Neuron (in vitro differentiated cells): Measurements from ENCODE around the gene COL18A1.

Experiments
- H2AFZ ChIP-seq: one replicate; pipeline ENCODE4 v1.6.1; 2013; ENCODE audit warnings: low read depth, mild to moderate bottlenecking, inconsistent platforms, low read length, moderate library complexity
- H3K27me3 ChIP-seq: one replicate; pipeline ENCODE4 v1.6.1; 2013; ENCODE audit warnings: low read length; ENCODE audit not compliant: insufficient read depth
- H3K36me3 ChIP-seq: one replicate; pipeline ENCODE4 v1.6.1; 2013; ENCODE audit warnings: low read length; ENCODE audit not compliant: insufficient read depth
- H3K4me1 ChIP-seq: one replicate; pipeline ENCODE4 v1.6.1; 2013; ENCODE audit warnings: low read length; ENCODE audit not compliant: insufficient read depth
- H3K4me3 ChIP-seq: 2 replicates; pipeline ENCODE4 v1.5.1; 2013; ENCODE audit warnings: mild to moderate bottlenecking, low read length, moderate library complexity
- H3K9me3 ChIP-seq: one replicate; pipeline ENCODE4 v1.6.1; 2013; ENCODE audit warnings: low read length

Gene COL18A1

DNA sequence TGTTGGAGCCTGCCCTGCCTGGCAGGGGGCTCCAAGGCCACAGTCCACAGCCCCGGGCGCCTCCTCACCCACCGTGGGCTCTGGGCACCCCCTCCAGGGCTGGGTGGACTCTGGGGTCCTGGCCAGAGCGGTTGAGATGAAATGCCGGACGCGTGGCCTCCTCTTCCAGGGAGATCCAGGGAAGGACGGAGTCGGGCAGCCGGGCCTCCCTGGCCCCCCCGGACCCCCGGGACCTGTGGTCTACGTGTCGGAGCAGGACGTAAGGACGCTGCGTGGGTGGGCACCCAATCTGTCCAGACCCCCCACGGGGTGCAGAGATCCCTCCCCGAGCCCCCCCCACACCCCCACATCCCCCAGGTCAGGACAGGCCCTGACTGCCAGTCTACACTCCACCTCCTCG, 86.1 kb downstream of the COL18A1 start:
- no peak overlapping the region for H3K4me3 ChIP-seq
- peaks cover 22% of the 10 kb centered on the region for H3K4me1 ChIP-seq
- H2AFZ ChIP-seq, result no peak overlapping the region
- H3K9me3 ChIP-seq, result no peaks in the 10 kb centered on the region
- H3K27me3 ChIP-seq, result no peaks in the 10 kb centered on the region
- H3K36me3 ChIP-seq, result no peaks in the 10 kb centered on the region

DNA sequence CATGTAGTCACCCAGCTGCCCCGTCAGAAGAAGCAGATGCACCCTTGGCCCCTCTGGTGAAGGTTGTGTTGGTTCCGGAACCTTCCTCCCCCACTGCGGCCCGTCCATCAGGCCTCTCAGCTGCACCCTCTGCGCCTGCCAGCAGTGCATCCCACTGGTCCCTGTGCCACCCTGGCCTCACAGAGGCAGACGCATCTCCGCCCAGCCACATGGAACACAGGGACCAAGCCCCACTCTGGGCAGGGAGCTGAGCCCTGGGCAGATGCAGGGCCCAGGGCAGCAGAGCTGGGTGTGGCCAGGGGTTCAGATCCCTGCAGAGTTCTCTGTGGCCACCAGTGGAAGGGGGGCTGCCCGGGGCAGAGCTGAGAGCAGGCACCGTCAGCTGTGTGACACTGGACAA, 86.7 kb downstream of the COL18A1 start:
- H3K27me3 ChIP-seq, result no peaks in the 10 kb centered on the region
- H3K4me3 ChIP-seq, result no peak overlapping the region
- peaks cover 22% of the 10 kb centered on the region for H3K4me1 ChIP-seq
- H3K9me3 ChIP-seq, result no peaks in the 10 kb centered on the region
- no peaks in the 10 kb centered on the region for H3K36me3 ChIP-seq
- no peak overlapping the region for H2AFZ ChIP-seq

DNA sequence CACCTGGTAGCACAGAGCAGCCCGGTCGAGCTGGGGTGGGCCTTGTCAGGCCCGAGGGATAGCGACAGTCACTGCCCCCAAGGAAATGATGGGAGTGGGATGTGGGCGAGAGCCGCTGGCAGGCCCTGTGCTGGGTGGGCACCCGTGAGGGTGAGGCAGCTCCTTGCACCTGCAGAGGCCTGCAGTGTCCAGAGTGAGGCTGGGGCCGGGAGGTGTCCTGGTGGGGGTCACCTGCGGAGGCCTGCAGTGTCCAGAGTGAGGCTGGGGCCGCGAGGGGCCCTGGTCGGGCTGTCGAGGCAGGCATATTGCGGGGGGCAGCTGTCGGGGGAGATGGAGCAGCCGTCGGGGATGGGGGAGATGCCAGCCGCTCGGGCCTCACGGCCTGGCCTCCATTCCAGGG, 87.8 kb downstream of the COL18A1 start:
- H3K9me3 ChIP-seq, result no peaks in the 10 kb centered on the region

DNA sequence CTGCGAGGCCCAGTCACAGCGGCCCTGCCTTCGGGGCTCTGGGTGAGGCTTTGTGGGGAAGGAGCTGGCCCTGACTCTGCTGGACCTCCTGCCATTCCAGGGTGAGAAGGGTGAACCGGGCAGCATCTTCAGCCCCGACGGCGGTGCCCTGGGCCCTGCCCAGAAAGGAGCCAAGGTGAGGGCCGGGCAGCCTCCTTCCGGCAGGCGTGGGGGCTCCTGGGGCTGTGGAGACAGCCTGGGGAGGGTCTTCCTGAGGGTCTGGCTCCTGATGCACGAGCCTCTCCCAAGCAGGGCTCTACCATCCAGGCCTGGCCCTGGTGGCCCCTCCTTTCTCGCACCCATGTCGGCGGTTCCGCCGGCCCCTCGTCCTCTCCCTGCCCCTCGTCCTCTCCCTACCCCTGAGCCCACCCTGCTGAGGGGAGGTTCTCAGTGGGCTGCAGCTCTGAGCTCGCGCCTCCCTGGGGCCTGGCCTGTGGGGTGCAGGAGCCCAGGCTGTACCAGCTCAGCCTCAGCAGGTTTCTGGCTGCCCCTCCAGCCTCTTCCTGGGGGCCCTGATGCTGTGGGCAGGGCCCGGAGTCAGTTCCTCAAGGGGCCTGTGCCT, 88.5 kb downstream of the COL18A1 start:
- Histone ChIP-seq H3K4me1 (peaks cover 11% of the 10 kb centered on the region), H3K27me3 (no peaks in the 10 kb centered on the region), H3K9me3 (no peaks in the 10 kb centered on the region), H3K4me3 (no peak overlapping the region), H2AFZ (no peak overlapping the region), H3K36me3 (no peaks in the 10 kb centered on the region)

More for the DNA sequence above, 87.8 kb downstream of the COL18A1 start:
- peaks cover 18% of the 10 kb centered on the region for H3K4me1 ChIP-seq
- no peak overlapping the region for H3K4me3 ChIP-seq
- no peaks in the 10 kb centered on the region for H3K36me3 ChIP-seq
- no peaks in the 10 kb centered on the region for H3K27me3 ChIP-seq
- no peak overlapping the region for H2AFZ ChIP-seq

DNA sequence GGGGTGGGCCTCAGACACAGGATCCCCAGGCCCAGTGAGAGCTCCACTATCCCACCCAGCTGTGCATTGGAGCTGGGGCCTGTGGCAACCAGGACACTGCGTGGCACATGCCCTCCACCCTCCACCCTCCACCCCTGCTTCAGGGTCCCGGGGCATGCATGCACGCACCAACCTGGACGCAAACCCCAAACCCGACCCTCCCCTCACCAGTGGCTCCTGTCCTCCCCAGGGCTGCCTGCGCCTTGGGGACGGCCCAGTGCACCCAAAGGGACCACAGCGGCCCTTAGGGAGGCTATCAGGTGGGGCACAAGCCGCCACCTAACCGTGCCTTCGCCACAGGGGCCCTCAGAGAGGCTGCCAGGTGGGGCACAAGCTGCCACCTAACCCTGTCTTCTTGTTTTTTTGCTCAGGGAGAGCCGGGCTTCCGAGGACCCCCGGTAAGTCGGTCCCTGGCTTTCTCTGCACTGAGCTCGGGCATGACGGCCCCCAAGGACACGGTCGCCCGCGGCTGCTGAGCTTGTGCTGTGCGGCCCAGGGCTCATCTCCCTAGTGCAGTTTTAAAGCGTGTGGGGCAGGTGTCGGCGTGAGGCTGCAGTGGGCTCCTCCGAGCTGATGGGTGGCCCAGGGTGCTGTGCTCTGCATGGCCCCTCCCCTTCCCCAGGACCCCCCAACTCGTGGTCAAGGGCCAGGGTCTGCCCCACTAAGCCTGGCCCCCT, 89.3 kb downstream of the COL18A1 start:
- H3K9me3 ChIP-seq, result no peaks in the 10 kb centered on the region
- H3K4me3 ChIP-seq, result no peak overlapping the region
- H3K4me1 ChIP-seq, result peaks cover 3% of the 10 kb centered on the region
- H3K27me3 ChIP-seq, result no peaks in the 10 kb centered on the region
- H3K36me3 ChIP-seq, result no peaks in the 10 kb centered on the region
- H2AFZ ChIP-seq, result no peak overlapping the region

DNA sequence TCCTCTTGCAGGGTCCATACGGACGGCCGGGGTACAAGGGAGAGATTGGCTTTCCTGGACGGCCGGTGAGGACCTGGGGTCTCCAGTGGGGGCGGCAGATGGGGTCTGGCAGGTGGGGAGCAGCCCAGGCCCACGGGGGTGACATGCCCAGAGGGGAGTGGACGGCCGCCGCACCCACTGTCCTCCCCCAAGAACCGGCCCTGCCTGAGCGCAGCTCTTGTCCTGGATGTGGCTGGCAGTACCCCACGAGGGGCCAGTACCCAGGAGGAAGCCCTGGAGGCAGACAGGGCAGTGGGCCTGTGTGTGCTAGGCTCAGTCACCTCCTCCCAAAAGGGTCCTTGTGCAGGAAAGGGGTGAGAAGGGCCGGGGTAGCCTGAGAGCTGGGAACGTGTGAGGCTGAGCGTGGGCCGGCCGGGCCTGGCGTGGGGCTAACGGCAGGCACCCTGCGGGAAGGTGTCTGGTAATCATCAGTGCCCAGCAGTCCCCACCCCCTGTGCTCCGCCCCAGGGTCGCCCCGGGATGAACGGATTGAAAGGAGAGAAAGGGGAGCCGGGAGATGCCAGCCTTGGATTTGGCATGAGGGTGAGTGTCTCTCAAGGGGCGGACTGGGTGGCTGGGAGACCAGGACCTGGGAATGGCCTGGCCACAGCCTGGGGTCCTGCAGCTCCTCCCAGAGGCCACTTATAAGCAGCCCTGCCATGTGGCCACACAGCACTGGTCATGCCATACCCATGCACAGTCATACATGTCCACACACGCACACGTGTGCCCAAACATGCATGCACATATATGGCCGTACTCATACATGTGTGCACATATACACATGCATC, 90.1 kb downstream of the COL18A1 start:
- Histone ChIP-seq H3K36me3 (no peaks in the 10 kb centered on the region), H3K4me1 (no peaks in the 10 kb centered on the region), H2AFZ (no peak overlapping the region), H3K27me3 (no peaks in the 10 kb centered on the region), H3K4me3 (no peak overlapping the region), H3K9me3 (no peaks in the 10 kb centered on the region)

DNA sequence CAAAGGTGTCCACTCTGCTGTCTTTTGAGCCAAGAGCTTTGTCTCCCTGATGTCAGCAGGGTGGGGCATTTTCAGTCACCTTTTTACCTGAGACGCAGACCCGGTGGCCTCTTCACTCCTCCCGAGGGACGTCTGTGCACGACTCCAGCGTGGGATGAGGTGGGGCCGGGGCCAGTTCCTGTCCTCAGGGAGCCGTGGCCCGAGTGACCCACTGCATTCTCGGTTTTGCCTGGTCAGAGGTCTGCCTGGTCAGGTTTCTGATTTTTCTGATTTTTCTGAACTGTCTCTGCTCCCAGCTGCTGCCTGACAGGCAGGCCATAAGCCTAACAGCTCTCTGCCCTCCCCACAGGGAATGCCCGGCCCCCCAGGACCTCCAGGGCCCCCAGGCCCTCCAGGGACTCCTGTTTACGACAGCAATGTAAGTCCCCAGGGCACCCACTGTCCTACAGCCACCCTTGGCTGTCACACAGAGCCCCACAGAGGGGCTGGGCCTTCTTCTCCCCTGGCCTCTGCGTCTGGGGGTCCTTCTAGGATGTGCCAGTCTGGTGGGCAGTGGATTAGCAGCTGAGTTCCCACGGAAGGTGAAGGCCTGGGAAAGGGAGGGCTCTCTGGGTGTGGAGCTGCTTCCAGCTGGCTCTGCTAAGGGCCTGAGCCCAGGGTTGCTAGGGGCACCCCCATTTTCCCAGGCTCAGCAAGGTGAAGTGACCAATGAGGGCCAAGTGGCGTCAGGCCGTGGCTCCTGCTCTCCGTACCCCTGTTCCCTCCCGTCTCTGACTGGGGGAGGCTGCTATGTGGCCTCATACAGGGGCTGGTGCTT, 91.4 kb downstream of the COL18A1 start:
- no peak overlapping the region for H3K4me3 ChIP-seq
- H3K9me3 ChIP-seq, result no peaks in the 10 kb centered on the region
- H3K4me1 ChIP-seq, result no peaks in the 10 kb centered on the region
- H2AFZ ChIP-seq, result no peak overlapping the region
- H3K36me3 ChIP-seq, result no peaks in the 10 kb centered on the region
- H3K27me3 ChIP-seq, result no peaks in the 10 kb centered on the region

DNA sequence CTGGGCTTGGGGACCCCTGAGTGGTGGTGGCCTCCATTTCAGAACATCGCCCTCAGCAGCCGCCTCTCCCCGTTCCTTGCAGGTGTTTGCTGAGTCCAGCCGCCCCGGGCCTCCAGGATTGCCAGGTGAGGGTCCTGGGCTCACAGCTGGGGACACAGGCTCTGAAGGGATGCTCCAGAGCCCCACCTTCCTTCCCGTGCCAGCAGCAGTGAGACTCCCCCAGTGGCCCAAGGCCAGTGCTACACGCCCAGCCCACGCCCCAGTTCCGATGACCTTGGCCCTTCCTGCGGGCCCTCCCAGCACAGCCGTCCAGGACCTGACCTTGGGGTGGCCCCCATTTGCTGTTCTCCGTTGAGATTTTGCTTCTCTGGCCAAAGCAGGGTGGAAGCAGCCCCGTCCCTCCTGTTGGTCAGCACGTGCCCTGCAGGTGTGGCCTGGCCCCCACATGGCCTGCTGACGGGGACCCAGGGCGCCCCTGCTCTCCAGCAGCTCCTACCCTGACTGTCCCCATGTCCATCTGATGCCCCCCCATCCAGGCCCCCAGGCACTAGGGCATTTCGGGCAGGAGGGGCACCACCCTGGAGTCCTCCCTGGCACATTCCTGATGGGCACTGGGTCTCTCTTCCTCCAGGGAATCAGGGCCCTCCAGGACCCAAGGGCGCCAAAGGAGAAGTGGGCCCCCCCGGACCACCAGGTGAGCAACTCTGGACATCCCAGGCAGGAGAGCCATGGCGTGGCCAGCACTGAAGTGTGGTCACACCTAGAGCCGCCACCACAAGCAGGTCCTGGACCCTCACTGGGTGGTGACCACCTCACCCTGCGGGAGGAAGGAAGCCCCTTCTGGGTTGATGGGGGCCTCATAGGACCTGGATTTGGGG, 92.2 kb downstream of the COL18A1 start:
- Histone ChIP-seq H3K27me3 (no peaks in the 10 kb centered on the region), H3K4me1 (no peaks in the 10 kb centered on the region), H3K9me3 (no peaks in the 10 kb centered on the region), H3K4me3 (no peak overlapping the region), H3K36me3 (no peaks in the 10 kb centered on the region), H2AFZ (no peak overlapping the region)

DNA sequence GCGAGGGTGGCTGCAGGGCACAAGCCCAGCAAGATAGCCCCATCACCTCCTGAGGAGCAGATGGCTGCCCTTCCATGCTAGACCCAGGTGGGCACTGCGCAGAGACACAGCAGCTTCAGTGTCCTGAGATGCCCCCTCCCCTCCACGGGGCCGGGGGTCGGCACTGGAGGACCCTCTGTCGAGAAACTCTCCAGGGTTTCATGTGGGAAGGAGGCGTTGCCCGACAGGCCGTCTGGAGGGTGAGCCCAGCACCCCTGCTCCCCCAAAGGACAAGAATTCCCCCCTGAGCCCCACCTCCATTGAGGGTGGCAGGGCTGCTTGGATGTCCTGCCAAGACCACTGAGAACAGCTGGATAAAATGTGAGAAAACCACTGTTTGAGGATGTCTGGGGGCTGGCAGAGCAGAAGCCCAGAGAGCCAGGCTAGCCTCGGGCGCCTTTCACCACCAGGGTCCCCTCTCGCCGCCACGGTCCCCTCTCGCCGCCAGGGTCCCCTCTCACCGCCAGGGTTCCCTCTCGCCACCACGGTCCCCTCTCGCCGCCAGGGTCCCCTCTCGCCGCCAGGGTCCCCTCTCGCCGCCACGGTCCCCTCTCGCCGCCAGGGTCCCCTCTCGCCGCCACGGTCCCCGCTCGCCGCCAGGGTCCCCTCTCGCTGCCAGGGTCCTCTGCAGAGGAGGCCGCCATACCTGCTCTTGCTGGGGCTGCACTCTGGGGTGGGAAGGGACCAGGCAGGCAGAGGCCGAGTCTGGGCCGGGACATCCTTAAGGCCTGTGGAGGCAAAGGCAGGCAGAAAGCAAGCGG, 93.1 kb downstream of the COL18A1 start:
- peaks cover 2% of the 10 kb centered on the region for H3K9me3 ChIP-seq
- no peaks in the 10 kb centered on the region for H3K36me3 ChIP-seq

DNA sequence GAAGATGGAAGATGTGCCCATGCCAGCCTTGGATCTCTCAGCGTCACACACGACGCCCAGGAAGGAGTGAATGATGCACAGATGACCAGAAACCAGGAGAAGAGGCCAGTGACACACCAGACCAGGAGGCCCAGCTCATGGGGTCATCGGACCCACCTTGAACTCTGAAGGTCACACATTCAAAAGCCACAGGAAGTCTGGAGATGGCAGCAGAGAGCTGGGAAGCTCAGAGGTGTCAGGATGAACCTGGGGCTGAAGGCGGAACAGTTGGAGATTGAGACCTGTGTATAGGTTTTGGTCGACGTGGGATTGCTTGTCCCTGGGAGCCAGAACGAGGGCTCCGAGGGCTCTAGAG, 93.7 kb downstream of the COL18A1 start:
- Histone ChIP-seq H3K9me3 (peaks cover 2% of the 10 kb centered on the region), H3K4me3 (no peak overlapping the region), H3K36me3 (no peaks in the 10 kb centered on the region), H2AFZ (no peak overlapping the region), H3K4me1 (no peaks in the 10 kb centered on the region), H3K27me3 (no peaks in the 10 kb centered on the region)

More for the DNA sequence above, 93.1 kb downstream of the COL18A1 start:
- Histone ChIP-seq H3K4me3 (no peak overlapping the region), H3K27me3 (no peaks in the 10 kb centered on the region), H2AFZ (no peak overlapping the region), H3K4me1 (no peaks in the 10 kb centered on the region)

DNA sequence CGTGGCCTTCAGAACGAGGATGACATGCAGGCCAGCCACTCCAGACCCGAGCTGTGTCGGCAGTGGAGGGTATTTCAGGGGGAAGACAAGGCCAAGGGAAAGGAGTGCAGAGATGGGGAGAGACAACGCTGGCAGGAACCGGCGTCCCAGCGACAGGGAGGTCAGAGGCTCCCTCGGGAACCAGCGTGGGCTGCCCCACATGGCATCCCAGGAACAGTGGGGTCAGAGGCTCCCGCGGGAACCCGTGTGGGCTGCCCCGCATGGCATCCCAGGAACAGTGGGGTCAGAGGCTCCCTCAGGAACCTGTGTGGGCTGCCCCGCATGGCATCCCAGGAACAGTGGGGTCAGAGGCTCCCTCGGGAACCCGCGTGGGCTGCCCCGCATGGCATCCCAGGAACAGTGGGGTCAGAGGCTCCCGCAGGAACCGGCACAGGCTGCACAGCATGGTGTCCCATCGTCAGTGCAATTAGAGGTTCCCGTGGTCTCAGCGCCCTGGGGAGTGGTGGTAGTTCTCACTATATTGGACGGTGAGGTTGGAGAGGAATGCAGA, 94.3 kb downstream of the COL18A1 start:
- no peak overlapping the region for H3K4me3 ChIP-seq
- H3K9me3 ChIP-seq, result peaks cover 2% of the 10 kb centered on the region
- no peaks in the 10 kb centered on the region for H3K36me3 ChIP-seq
- no peak overlapping the region for H2AFZ ChIP-seq
- H3K27me3 ChIP-seq, result no peaks in the 10 kb centered on the region
- H3K4me1 ChIP-seq, result no peaks in the 10 kb centered on the region
